OCI-LY7 (cell line): Measurements from ENCODE around the gene ZNF135. TPM values are rescaled to one million over a fixed set of nuclear protein-coding genes. Genes with fewer than 3 reads are reported as not detected.

Source experiments
- BruUV-seq: library from RNA; stranded (reverse); fragments of 400-500 nt; replicated peaks from 2 replicates; lab custom pipeline; 2021; lab: Mats Ljungman, UMichigan
- CTCF ChIA-PET: fragments of 300-600 bp; sonication (Branson Sonifier 250); formaldehyde crosslinking; loops from one replicate; lab custom pipeline; 2022; ENCODE audit warnings: antibody characterized with exemption; ENCODE audit not compliant: unreplicated experiment; lab: Charles Lee
- POLR2A ChIA-PET: fragments of 300-600 bp; sonication (Branson Sonifier 250); formaldehyde crosslinking; loops from one replicate; lab custom pipeline; 2022; ENCODE audit warnings: antibody characterized with exemption; lab: Charles Lee
- DNase-seq: peaks from one replicate; pipeline ENCODE4 v3.0.0-alpha.2; 2015; ENCODE audit warnings: low spot score
- H2AFZ ChIP-seq: fragments of 200-600 bp; sonication (generic), shearing (Covaris generic); 2 replicates; pipeline ENCODE4 v1.6.1; 2014; ENCODE audit warnings: mild to moderate bottlenecking, antibody characterized with exemption, low read length, moderate library complexity
- H3K27ac ChIP-seq: fragments of 200-600 bp; sonication (generic); 2 replicates; pipeline ENCODE4 v1.5.1; 2014; ENCODE audit warnings: mixed run types, low read depth, mild to moderate bottlenecking, moderate library complexity, low read length, inconsistent platforms; ENCODE audit not compliant: poor library complexity, severe bottlenecking
- H3K36me3 ChIP-seq: fragments of 200-600 bp; sonication (generic); 2 replicates; pipeline ENCODE4 v1.6.1; 2014; ENCODE audit warnings: mild to moderate bottlenecking, antibody characterized with exemption, low read length, moderate library complexity, mixed read lengths; ENCODE audit not compliant: insufficient read depth
- H3K4me1 ChIP-seq: fragments of 200-600 bp; sonication (generic); 2 replicates; pipeline ENCODE4 v1.5.1; 2014; ENCODE audit warnings: mild to moderate bottlenecking, low read length; ENCODE audit not compliant: insufficient read depth, poor library complexity, severe bottlenecking
- H3K4me2 ChIP-seq: fragments of 200-600 bp; sonication (generic); 2 replicates; pipeline ENCODE4 v1.6.1; 2014; ENCODE audit warnings: mild to moderate bottlenecking, low read length
- H3K4me3 ChIP-seq: fragments of 200-600 bp; sonication (generic); 2 replicates; pipeline ENCODE4 v1.5.1; 2014; ENCODE audit warnings: mild to moderate bottlenecking, low read depth, low read length; ENCODE audit not compliant: poor library complexity, severe bottlenecking
- H3K79me2 ChIP-seq: fragments of 200-600 bp; sonication (generic); 2 replicates; pipeline ENCODE4 v1.6.1; 2016; ENCODE audit warnings: low read depth, mild to moderate bottlenecking, low read length, moderate library complexity, mixed read lengths; ENCODE audit not compliant: insufficient read depth
- H3K9me2 ChIP-seq: fragments of 200-600 bp; sonication (generic); 2 replicates; pipeline ENCODE4 v1.6.1; 2016; ENCODE audit warnings: mild to moderate bottlenecking, low read length, mixed read lengths; ENCODE audit not compliant: insufficient read depth
- H3K9me3 ChIP-seq: fragments of 200-600 bp; sonication (generic); 2 replicates; pipeline ENCODE4 v1.6.1; 2014; ENCODE audit warnings: mild to moderate bottlenecking, mixed run types, low read length, mixed read lengths
- H4K20me1 ChIP-seq: fragments of 200-600 bp; sonication (generic); 2 replicates; pipeline ENCODE4 v1.6.1; 2014; ENCODE audit warnings: mild to moderate bottlenecking, antibody characterized with exemption, low read length, moderate library complexity, mixed read lengths; ENCODE audit not compliant: insufficient read depth
- CTCF ChIP-seq: fragments of 200-600 bp; sonication (generic); conservative IDR thresholded peaks from 2 replicates; pipeline ENCODE4 v1.5.1; 2014; ENCODE audit warnings: mild to moderate bottlenecking, antibody characterized with exemption, low read length, moderate library complexity, mixed read lengths
- EZH2phosphoT487 ChIP-seq: fragments of 200-600 bp; sonication (generic); IDR thresholded peaks from 2 replicates; pipeline ENCODE4 v1.6.1; 2018; ENCODE audit warnings: low read depth, borderline replicate concordance, mild to moderate bottlenecking, mixed run types, antibody characterized with exemption, low read length, moderate library complexity, mixed read lengths
- intact Hi-C: fragments of 100-400 bp; cut with micrococcal nuclease; formaldehyde crosslinking; loops from one replicate; pipeline ENCODE4 v1.10.0; 2022; ENCODE audit not compliant: unreplicated experiment
- total RNA-seq, 2 experiments: library from RNA; depleted of rRNA in 1 of 2; stranded (reverse); fragments of >200 nt in 1 of 2; shearing (Covaris generic) in 1 of 2; gene quantifications; 2 replicates each; pipeline ENCODE4 v1.2.3, GENCODE V29; 2014 to 2022

Gene ZNF135
- total RNA-seq, 2 experiments from 2014 or later = not detected

GRCh38 chr19:58053480-58054156 lies 5.5 kb upstream of the ZNF135 start:
- intact Hi-C loops = no loop called here

GRCh38 chr19:58054901-58055874 lies 3.9 kb upstream of the ZNF135 start:
- no peak overlapping the region for H3K4me2 ChIP-seq
- no peak for DNase-seq
- intact Hi-C loops = no loop called here

More at GRCh38 chr19:58053480-58054156, 5.5 kb upstream of the ZNF135 start:
- Histone ChIP-seq H2AFZ (no peak overlapping the region), H3K79me2 (no peaks in the 10 kb centered on the region), H3K27ac (no peak overlapping the region), H3K9me2 (no peaks in the 10 kb centered on the region), H3K36me3 (no peaks in the 10 kb centered on the region), H3K4me3 (no peak overlapping the region), H3K9me3 (no peaks in the 10 kb centered on the region), H3K4me2 (no peak overlapping the region), H4K20me1 (no peaks in the 10 kb centered on the region), H3K4me1 (no peaks in the 10 kb centered on the region)
- TF ChIP-seq EZH2phosphoT487 = no peak
- TF ChIP-seq CTCF = no peak
- no peak for DNase-seq
- CTCF ChIA-PET = no interaction called here
- POLR2A ChIA-PET = no interaction called here
- no TSS peak for BruUV-seq

More at GRCh38 chr19:58054901-58055874, 3.9 kb upstream of the ZNF135 start:
- CTCF ChIA-PET = no interaction called here
- H3K4me3 ChIP-seq = no peak overlapping the region
- H2AFZ ChIP-seq = no peak overlapping the region
- no peaks in the 10 kb centered on the region for H3K9me2 ChIP-seq
- TF ChIP-seq CTCF (no peak), EZH2phosphoT487 (no peak)
- no peaks in the 10 kb centered on the region for H4K20me1 ChIP-seq
- POLR2A ChIA-PET = no interaction called here
- no peaks in the 10 kb centered on the region for H3K79me2 ChIP-seq
- no TSS peak for BruUV-seq
- H3K27ac ChIP-seq = no peak overlapping the region
- H3K9me3 ChIP-seq = no peaks in the 10 kb centered on the region
- H3K4me1 ChIP-seq = no peaks in the 10 kb centered on the region
- H3K36me3 ChIP-seq = no peaks in the 10 kb centered on the region
